K562 (cell line): ENCODE results near the gene HNRNPH1. TPM values are rescaled to one million over a fixed set of nuclear protein-coding genes. Genes with fewer than 3 reads are reported as not detected.

Experiments
- ATAC-seq: fragments of 200-7000 bp; cut with Tn5 transposase; 3 replicates; pipeline ENCODE4 v1.9.1; 2020; ENCODE audit warnings: moderate library complexity
- BruUV-seq: library from RNA; stranded (reverse); fragments of 400-500 nt; replicated peaks from 2 replicates; lab custom pipeline; 2021; lab: Mats Ljungman, UMichigan
- CTCF ChIA-PET: fragments of 300-600 bp; formaldehyde crosslinking; extraction: SDS; loops from one replicate; lab custom pipeline; 2021; ENCODE audit warnings: low intra/inter-chr PET ratio; lab: Yijun Ruan, JAX
- POLR2A ChIA-PET: fragments of 300-600, 350-650 bp; sonication (Branson Sonifier 250); formaldehyde crosslinking; extraction: SDS; loops from one replicate; lab custom pipeline; 2021; ENCODE audit warnings: antibody characterized with exemption, inconsistent platforms; lab: Yijun Ruan, JAX
- DNase-seq, 4 experiments: peaks; one replicate each; pipeline versions ENCODE4 v3.0.0 to v3.0.0-alpha.2; 2011 to 2018; ENCODE audit warnings: low spot score in 3 of 4, mixed read lengths in 3 of 4; ENCODE audit errors: extremely low read depth in 1 of 4
- FAIRE-seq: peaks from 2 replicates; lab custom pipeline; 2011; peaks lifted over from hg19 to GRCh38; lab: Jason Lieb, UNC
- H2AFZ ChIP-seq: 2 replicates; pipeline ENCODE4 v1.6.0; 2011; ENCODE audit warnings: low read depth, low read length, control low read depth, inconsistent platforms
- H3K27ac ChIP-seq: fragments of 200-600 bp; 3 replicates; pipeline ENCODE4 v1.8.0; 2011; ENCODE audit warnings: low read depth, mild to moderate bottlenecking, control low read depth, inconsistent platforms, low read length, moderate library complexity, mixed read lengths; ENCODE audit errors: extremely low read depth
- H3K27me3 ChIP-seq, 2 experiments: fragments of 300-600 bp in 1 of 2; 2 replicates in 1 of 2; 3 replicates in 1 of 2; pipeline versions ENCODE4 v1.6.0 to v1.8.0; 2011; ENCODE audit warnings: inconsistent platforms in 2 of 2, low read length in 2 of 2, mild to moderate bottlenecking in 1 of 2, mixed read lengths in 1 of 2, moderate library complexity in 1 of 2; ENCODE audit not compliant: control insufficient read depth in 2 of 2, insufficient read depth in 2 of 2
- H3K36me3 ChIP-seq: fragments of 300-600 bp; 3 replicates; pipeline ENCODE4 v1.8.0; 2011; ENCODE audit warnings: mild to moderate bottlenecking, low read length, inconsistent platforms; ENCODE audit not compliant: control insufficient read depth, insufficient read depth
- H3K4me1 ChIP-seq, 2 experiments: fragments of 200-600 bp in 1 of 2; replicated peaks in 1 of 2; 2 replicates in 1 of 2; 3 replicates in 1 of 2; pipeline versions ENCODE4 v1.5.1 to v1.8.0; 2011; ENCODE audit warnings: inconsistent platforms in 2 of 2, low read length in 2 of 2, mild to moderate bottlenecking in 1 of 2, mixed read lengths in 1 of 2, moderate library complexity in 1 of 2; ENCODE audit not compliant: control insufficient read depth in 2 of 2, insufficient read depth in 2 of 2
- H3K4me2 ChIP-seq: 2 replicates; pipeline ENCODE4 v1.6.1; 2011; ENCODE audit warnings: low read length, control low read depth, inconsistent platforms, mixed read lengths; ENCODE audit not compliant: insufficient read depth
- H3K4me3 ChIP-seq: fragments of 200-600 bp; sonication (generic), shearing (Covaris generic); 2 replicates; pipeline ENCODE4 v1.5.1; 2016; ENCODE audit warnings: control low read depth, inconsistent platforms
- H3K79me2 ChIP-seq: fragments of 200-600 bp; 3 replicates; pipeline ENCODE4 v1.8.0; 2011; ENCODE audit warnings: low read length, inconsistent platforms; ENCODE audit not compliant: control insufficient read depth, insufficient read depth
- H3K9ac ChIP-seq, 2 experiments: 2 replicates each; pipeline versions ENCODE4 v1.6.0 to v1.6.1; 2011; ENCODE audit warnings: low read depth in 2 of 2, low read length in 2 of 2, control low read depth in 1 of 2, inconsistent platforms in 1 of 2, mild to moderate bottlenecking in 1 of 2, mixed read lengths in 1 of 2; ENCODE audit not compliant: insufficient read depth in 1 of 2
- H3K9me1 ChIP-seq: one replicate; pipeline ENCODE4 v1.6.0; 2011; ENCODE audit warnings: inconsistent platforms, mild to moderate bottlenecking, low read length, moderate library complexity; ENCODE audit not compliant: control insufficient read depth, insufficient read depth
- H3K9me3 ChIP-seq: replicated peaks from 2 replicates; pipeline ENCODE4 v1.5.1; 2011; ENCODE audit warnings: low read depth, low read length, inconsistent platforms; ENCODE audit not compliant: control insufficient read depth, insufficient read depth
- H4K20me1 ChIP-seq: replicated peaks from 2 replicates; pipeline ENCODE4 v1.6.1; 2011; ENCODE audit warnings: low read length, inconsistent platforms, mixed read lengths; ENCODE audit not compliant: control insufficient read depth, insufficient read depth
- FOXJ2 ChIP-seq: fragments of 200-800 bp; sonication (Bioruptor generic); IDR thresholded peaks from 2 replicates; pipeline ENCODE4 v1.6.1; 2016; ENCODE audit warnings: missing genetic modification characterization, missing compliant biosample characterization
- GTF2F1 ChIP-seq: IDR thresholded peaks from 2 replicates; pipeline ENCODE4 v1.6.1; 2011; ENCODE audit warnings: low read depth, low read length, improper control_type of control experiment
- POLR2A ChIP-seq: fragments of 450-650 bp; conservative IDR thresholded peaks from 2 replicates; pipeline ENCODE4 v1.6.1; 2016
- SMARCA4 ChIP-seq: fragments of 450-650 bp; IDR thresholded peaks from 2 replicates; pipeline ENCODE4 v1.6.1; 2016
- SMARCA5 ChIP-seq: fragments of 450-650 bp; IDR thresholded peaks from 2 replicates; pipeline ENCODE4 v1.6.1; 2016
- TEAD4 ChIP-seq, 2 experiments: sonication (generic) in 1 of 2; formaldehyde crosslinking in 1 of 2; IDR thresholded peaks; 2 replicates each; pipeline versions ENCODE4 v1.6.1 to v1.8.0; 2012 to 2022; ENCODE audit warnings: borderline replicate concordance in 1 of 2, inconsistent platforms in 1 of 2, low read length in 1 of 2, mild to moderate bottlenecking in 1 of 2, missing genetic modification reagents in 1 of 2
- WGBS: fragments of 100-300 bp; shearing (Covaris generic); methylation state at CpG from one replicate; pipeline ENCODE4 v1.1.6; 2016; ENCODE audit warnings: low coverage, mixed read lengths; ENCODE audit not compliant: insufficient coverage; ENCODE audit errors: missing lambda C conversion rate; 5-methylcytosine and 5-hydroxymethylcytosine counted together
- in situ Hi-C: fragments of 300-500 bp; cut with MboI; formaldehyde crosslinking; loops from 4 replicates; pipeline ENCODE4 v1.15.0; 2018; ENCODE audit warnings: inconsistent platforms, mixed read lengths
- intact Hi-C: fragments of 100-400 bp; cut with micrococcal nuclease; formaldehyde crosslinking; loops from 2 replicates; pipeline ENCODE4 v1.14.2; 2022
- polyA plus RNA-seq, 8 experiments: library from polyadenylated mRNA; depleted of rRNA in 4 of 8; stranded (reverse) in 5 of 8; unstranded in 3 of 8; fragments of >200 nt; fragmentation: Nextera tagmentation in 2 of 8; fragmentation: Illumina TruSeq in 1 of 8; extraction: Ambion mirVana in 2 of 8; extraction: Trizol in 1 of 8; gene quantifications; 2 replicates each; pipeline versions ENCODE4 v1.2.1 to v1.2.3, GENCODE V29; 2011 to 2014; ENCODE audit warnings: inconsistent platforms in 1 of 8, missing spikeins in 1 of 8
- total RNA-seq, 7 experiments: library from RNA; depleted of rRNA in 6 of 7; stranded (reverse); fragments of >200 nt in 6 of 7; fragmentation: Illumina TruSeq in 2 of 7; extraction: Trizol in 2 of 7; gene quantifications; 2 replicates each; pipeline versions ENCODE4 v1.2.1 to v1.2.3, GENCODE V29; 2011 to 2021; ENCODE audit warnings: low replicate concordance in 1 of 7
- TF ChIP-seq, protein P1 (sequence below): fragments of 450-650 bp; formaldehyde crosslinking; IDR thresholded peaks from 2 replicates; pipeline ENCODE4 v1.4.0; 2020; ENCODE audit warnings: mild to moderate bottlenecking, mixed read lengths
- TF ChIP-seq, protein P2 (sequence below): fragments of 250-450 bp; sonication (Bioruptor Pico); IDR thresholded peaks from 2 replicates; pipeline ENCODE4 v1.8.0; 2022; ENCODE audit warnings: moderate library complexity, mild to moderate bottlenecking, inconsistent platforms
- TF ChIP-seq, protein P3 (sequence below): fragments of 450-650 bp; IDR thresholded peaks from 2 replicates; pipeline ENCODE4 v1.6.1; 2017; ENCODE audit warnings: antibody characterized with exemption, mild to moderate bottlenecking
- TF ChIP-seq, protein P4 (sequence below): sonication (generic); formaldehyde crosslinking; IDR thresholded peaks from 2 replicates; pipeline ENCODE4 v1.4.0; 2020; ENCODE audit warnings: mild to moderate bottlenecking, missing genetic modification reagents

Gene HNRNPH1
- total and polyA plus RNA-seq, 9 of the 15 experiments (the other 6 are each of a cell fraction or from before 2014, with no cell fraction given), result 103 to 656 (median 561) TPM

DNA sequence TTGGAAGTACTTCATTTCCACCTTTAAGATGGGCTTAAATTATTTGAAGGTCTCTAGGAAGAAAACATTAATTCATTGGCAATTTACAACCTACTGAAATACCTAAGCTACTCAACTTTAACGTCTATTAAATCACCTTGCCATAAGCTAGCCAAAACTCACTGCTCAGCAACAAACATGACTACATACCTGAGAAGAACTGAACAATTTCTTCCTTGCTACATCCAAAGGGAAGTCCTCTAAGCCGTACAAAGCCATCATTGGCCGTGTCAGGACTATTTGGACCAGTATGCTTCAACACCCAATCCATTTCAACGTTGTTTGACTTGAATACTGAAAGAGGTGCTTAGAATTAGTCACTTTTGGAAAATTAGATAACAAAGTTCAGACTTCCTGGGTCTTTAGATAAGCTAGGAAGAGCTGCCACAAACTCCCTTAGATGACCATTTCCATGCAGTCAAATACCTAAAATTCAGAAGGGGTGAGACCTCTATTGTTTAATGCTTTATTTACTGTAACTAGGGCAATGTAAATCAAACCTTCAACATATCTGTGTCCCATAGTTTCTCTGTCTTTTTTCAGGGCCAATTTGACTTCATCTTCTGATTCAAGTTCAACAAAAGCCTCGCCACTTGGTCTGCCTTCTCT lies 2.6 kb downstream of the HNRNPH1 start (continued):
- TF ChIP-seq SMARCA5 (no peak), SMARCA4 (peak; percentile 61), TEAD4 (IDR thresholded peaks at IDR 0.05; ENCODE audit: low read length) (peak; percentile 68), TEAD4 (CRISPR knock-in tag; IDR thresholded peaks at IDR 0.05; ENCODE audit: borderline replicate concordance) (no peak)

DNA sequence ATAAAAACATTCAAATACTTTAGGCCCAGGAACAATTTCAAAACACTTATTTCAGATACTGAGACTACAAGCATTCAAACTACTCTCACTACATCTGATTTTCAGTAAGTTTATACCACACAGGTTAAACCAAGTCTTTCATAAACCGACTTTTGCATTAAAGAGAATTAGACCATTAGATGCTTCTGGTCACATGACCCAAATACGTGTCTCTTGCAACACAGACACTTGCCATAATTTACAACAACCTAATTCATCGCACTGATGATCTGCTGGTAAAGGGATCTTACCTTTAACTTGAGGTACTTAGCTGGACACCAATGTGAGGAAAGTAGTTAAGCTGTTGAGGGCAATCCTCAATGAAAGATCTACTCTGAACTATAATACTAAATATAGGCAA lies 3.2 kb downstream of the HNRNPH1 start:
- Histone ChIP-seq H3K36me3 (peaks cover 73% of the 10 kb centered on the region), H3K9me1 (no peaks in the 10 kb centered on the region), H3K9me3 (no peaks in the 10 kb centered on the region), H4K20me1 (peaks cover 62% of the 10 kb centered on the region), H2AFZ (no peak overlapping the region), H3K27me3 (no peaks in the 10 kb centered on the region), H3K4me3 (peak overlapping the region; percentile 95), H3K4me2 (peak overlapping the region; percentile 85), H3K9ac (peak overlapping the region in 1 of 2 experiments; percentile 62; a peak in 2 of 4 replicates), H3K79me2 (peaks cover 92% of the 10 kb centered on the region), H3K27ac (peak overlapping the region; percentile 33), H3K4me1 (peaks cover 22 to 50% of the 10 kb centered on the region in 2 experiments)
- no peak for ATAC-seq
- FAIRE-seq, result no peak
- ChIA-PET CTCF (interaction anchor here (0.6 kb wide), 1 partner anchor 59 kb away, joined by 3 read pairs; no protein-coding TSS in a partner anchor), POLR2A (interaction anchor here (2.3 to 6.6 kb wide), 2 partner anchors 10 to 61 kb away, joined by 7 to 181 read pairs; partner anchors contain the start of gene CBY3)
- intact Hi-C loops, result loop anchor here (5.0 kb wide), 2 partner anchors 68 to 202 kb away; partner anchors contain the start of genes RUFY1 and SQSTM1
- no TSS peak for BruUV-seq
- 5% methylated on average over 3 of the region's 3 CpGs for WGBS
- no peak for DNase-seq
- in situ Hi-C loops, result no loop called here
- TF ChIP-seq, protein P1, sequence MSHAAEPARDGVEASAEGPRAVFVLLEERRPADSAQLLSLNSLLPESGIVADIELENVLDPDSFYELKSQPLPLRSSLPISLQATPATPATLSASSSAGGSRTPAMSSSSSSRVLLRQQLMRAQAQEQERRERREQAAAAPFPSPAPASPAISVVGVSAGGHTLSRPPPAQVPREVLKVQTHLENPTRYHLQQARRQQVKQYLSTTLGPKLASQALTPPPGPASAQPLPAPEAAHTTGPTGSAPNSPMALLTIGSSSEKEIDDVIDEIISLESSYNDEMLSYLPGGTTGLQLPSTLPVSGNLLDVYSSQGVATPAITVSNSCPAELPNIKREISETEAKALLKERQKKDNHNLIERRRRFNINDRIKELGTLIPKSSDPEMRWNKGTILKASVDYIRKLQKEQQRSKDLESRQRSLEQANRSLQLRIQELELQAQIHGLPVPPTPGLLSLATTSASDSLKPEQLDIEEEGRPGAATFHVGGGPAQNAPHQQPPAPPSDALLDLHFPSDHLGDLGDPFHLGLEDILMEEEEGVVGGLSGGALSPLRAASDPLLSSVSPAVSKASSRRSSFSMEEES (CRISPR knock-in tag), result peak; percentile 92
- TF ChIP-seq POLR2A, result 0 out of 2 replicates have a peak, but pooled peaks have one; percentile 38
- no peak for TF ChIP-seq FOXJ2 (tag)
- no peak for TF ChIP-seq GTF2F1
- TF ChIP-seq, protein P2, sequence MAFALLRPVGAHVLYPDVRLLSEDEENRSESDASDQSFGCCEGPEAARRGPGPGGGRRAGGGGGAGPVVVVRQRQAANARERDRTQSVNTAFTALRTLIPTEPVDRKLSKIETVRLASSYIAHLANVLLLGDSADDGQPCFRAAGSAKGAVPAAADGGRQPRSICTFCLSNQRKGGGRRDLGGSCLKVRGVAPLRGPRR (CRISPR knock-in tag), result no peak
- TF ChIP-seq, protein P3, sequence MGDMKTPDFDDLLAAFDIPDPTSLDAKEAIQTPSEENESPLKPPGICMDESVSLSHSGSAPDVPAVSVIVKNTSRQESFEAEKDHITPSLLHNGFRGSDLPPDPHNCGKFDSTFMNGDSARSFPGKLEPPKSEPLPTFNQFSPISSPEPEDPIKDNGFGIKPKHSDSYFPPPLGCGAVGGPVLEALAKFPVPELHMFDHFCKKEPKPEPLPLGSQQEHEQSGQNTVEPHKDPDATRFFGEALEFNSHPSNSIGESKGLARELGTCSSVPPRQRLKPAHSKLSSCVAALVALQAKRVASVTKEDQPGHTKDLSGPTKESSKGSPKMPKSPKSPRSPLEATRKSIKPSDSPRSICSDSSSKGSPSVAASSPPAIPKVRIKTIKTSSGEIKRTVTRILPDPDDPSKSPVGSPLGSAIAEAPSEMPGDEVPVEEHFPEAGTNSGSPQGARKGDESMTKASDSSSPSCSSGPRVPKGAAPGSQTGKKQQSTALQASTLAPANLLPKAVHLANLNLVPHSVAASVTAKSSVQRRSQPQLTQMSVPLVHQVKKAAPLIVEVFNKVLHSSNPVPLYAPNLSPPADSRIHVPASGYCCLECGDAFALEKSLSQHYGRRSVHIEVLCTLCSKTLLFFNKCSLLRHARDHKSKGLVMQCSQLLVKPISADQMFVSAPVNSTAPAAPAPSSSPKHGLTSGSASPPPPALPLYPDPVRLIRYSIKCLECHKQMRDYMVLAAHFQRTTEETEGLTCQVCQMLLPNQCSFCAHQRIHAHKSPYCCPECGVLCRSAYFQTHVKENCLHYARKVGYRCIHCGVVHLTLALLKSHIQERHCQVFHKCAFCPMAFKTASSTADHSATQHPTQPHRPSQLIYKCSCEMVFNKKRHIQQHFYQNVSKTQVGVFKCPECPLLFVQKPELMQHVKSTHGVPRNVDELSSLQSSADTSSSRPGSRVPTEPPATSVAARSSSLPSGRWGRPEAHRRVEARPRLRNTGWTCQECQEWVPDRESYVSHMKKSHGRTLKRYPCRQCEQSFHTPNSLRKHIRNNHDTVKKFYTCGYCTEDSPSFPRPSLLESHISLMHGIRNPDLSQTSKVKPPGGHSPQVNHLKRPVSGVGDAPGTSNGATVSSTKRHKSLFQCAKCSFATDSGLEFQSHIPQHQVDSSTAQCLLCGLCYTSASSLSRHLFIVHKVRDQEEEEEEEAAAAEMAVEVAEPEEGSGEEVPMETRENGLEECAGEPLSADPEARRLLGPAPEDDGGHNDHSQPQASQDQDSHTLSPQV, result no peak
- TF ChIP-seq, protein P4, sequence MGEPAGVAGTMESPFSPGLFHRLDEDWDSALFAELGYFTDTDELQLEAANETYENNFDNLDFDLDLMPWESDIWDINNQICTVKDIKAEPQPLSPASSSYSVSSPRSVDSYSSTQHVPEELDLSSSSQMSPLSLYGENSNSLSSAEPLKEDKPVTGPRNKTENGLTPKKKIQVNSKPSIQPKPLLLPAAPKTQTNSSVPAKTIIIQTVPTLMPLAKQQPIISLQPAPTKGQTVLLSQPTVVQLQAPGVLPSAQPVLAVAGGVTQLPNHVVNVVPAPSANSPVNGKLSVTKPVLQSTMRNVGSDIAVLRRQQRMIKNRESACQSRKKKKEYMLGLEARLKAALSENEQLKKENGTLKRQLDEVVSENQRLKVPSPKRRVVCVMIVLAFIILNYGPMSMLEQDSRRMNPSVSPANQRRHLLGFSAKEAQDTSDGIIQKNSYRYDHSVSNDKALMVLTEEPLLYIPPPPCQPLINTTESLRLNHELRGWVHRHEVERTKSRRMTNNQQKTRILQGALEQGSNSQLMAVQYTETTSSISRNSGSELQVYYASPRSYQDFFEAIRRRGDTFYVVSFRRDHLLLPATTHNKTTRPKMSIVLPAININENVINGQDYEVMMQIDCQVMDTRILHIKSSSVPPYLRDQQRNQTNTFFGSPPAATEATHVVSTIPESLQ (CRISPR knock-in tag), result no peak
